H9 (cell line): ENCODE results near the gene CTNNA3. TPM values are rescaled to one million over a fixed set of nuclear protein-coding genes. Genes with fewer than 3 reads are reported as not detected.

Experiments used
- DNase-seq: peaks from one replicate; pipeline ENCODE4 v3.0.0-alpha.2; 2017
- H2AFZ ChIP-seq: one replicate; pipeline ENCODE4 v1.6.1; 2013; ENCODE audit warnings: mild to moderate bottlenecking, low read length, control low read depth, moderate library complexity
- H2AK5ac ChIP-seq: 2 replicates; pipeline ENCODE4 v1.6.1; 2013; ENCODE audit warnings: low read length, control low read depth, mixed read lengths; ENCODE audit not compliant: insufficient read length
- H2BK120ac ChIP-seq: one replicate; pipeline ENCODE4 v1.6.1; 2013; ENCODE audit warnings: low read depth, mild to moderate bottlenecking, low read length, control low read depth, inconsistent platforms; ENCODE audit not compliant: poor library complexity, severe bottlenecking
- H2BK12ac ChIP-seq: 2 replicates; pipeline ENCODE4 v1.6.1; 2013; ENCODE audit warnings: low read length, control low read depth, mixed read lengths, low read depth; ENCODE audit not compliant: insufficient read length
- H2BK15ac ChIP-seq: 2 replicates; pipeline ENCODE4 v1.6.1; 2013; ENCODE audit warnings: low read depth, low read length, control low read depth
- H2BK20ac ChIP-seq: one replicate; pipeline ENCODE4 v1.6.1; 2013; ENCODE audit warnings: low read depth, mild to moderate bottlenecking, low read length, control low read depth, inconsistent platforms; ENCODE audit not compliant: poor library complexity, severe bottlenecking
- H2BK5ac ChIP-seq: 2 replicates; pipeline ENCODE4 v1.6.1; 2013; ENCODE audit warnings: low read length, control low read depth, mixed read lengths; ENCODE audit not compliant: insufficient read length
- H3K14ac ChIP-seq: 2 replicates; pipeline ENCODE4 v1.6.1; 2013; ENCODE audit warnings: low read length, control low read depth; ENCODE audit not compliant: insufficient read depth
- H3K18ac ChIP-seq: 2 replicates; pipeline ENCODE4 v1.6.1; 2013; ENCODE audit warnings: low read depth, mild to moderate bottlenecking, mixed read lengths, low read length, control low read depth; ENCODE audit not compliant: insufficient read length
- H3K23ac ChIP-seq: 2 replicates; pipeline ENCODE4 v1.6.1; 2013; ENCODE audit warnings: low read length, control low read depth, mixed read lengths, low read depth; ENCODE audit not compliant: insufficient read length
- H3K23me2 ChIP-seq: 2 replicates; pipeline ENCODE4 v1.6.1; 2013; ENCODE audit warnings: low read depth, mild to moderate bottlenecking, mixed read lengths, low read length, control low read depth; ENCODE audit not compliant: insufficient read length, poor library complexity, severe bottlenecking
- H3K27ac ChIP-seq: 2 replicates; pipeline ENCODE4 v1.5.1; 2013; ENCODE audit warnings: low read length, control low read depth, mixed read lengths, low read depth; ENCODE audit not compliant: insufficient read length
- H3K27me3 ChIP-seq: 2 replicates; pipeline ENCODE4 v1.6.1; 2013; ENCODE audit warnings: low read length, control low read depth, inconsistent platforms; ENCODE audit not compliant: insufficient read depth
- H3K4ac ChIP-seq: 2 replicates; pipeline ENCODE4 v1.6.1; 2013; ENCODE audit warnings: low read depth, mild to moderate bottlenecking, control low read depth, inconsistent platforms, low read length, moderate library complexity
- H3K4me1 ChIP-seq: 2 replicates; pipeline ENCODE4 v1.6.1; 2013; ENCODE audit warnings: low read length, control low read depth, inconsistent platforms; ENCODE audit not compliant: insufficient read depth
- H3K4me2 ChIP-seq: 2 replicates; pipeline ENCODE4 v1.6.1; 2013; ENCODE audit warnings: low read length, control low read depth, mixed read lengths; ENCODE audit not compliant: insufficient read length, insufficient read depth
- H3K56ac ChIP-seq: 2 replicates; pipeline ENCODE4 v1.6.1; 2013; ENCODE audit warnings: low read depth, mild to moderate bottlenecking, mixed read lengths, low read length, control low read depth; ENCODE audit not compliant: insufficient read length
- H3K79me1 ChIP-seq: 2 replicates; pipeline ENCODE4 v1.6.1; 2013; ENCODE audit warnings: low read depth, mild to moderate bottlenecking, moderate library complexity, low read length, control low read depth, inconsistent platforms; ENCODE audit not compliant: insufficient read depth, poor library complexity, severe bottlenecking
- H3K79me2 ChIP-seq: 2 replicates; pipeline ENCODE4 v1.6.1; 2013; ENCODE audit warnings: low read length, control low read depth, inconsistent platforms; ENCODE audit not compliant: insufficient read depth
- H3K9ac ChIP-seq: 2 replicates; pipeline ENCODE4 v1.6.1; 2013; ENCODE audit warnings: low read length, control low read depth, mixed read lengths; ENCODE audit not compliant: insufficient read length; ENCODE audit errors: extremely low read depth
- H3K9me3 ChIP-seq: one replicate; pipeline ENCODE4 v1.6.1; 2013; ENCODE audit warnings: low read depth, low read length, inconsistent platforms; ENCODE audit not compliant: control insufficient read depth
- H3T11ph ChIP-seq: one replicate; pipeline ENCODE4 v1.6.1; 2013; ENCODE audit warnings: mild to moderate bottlenecking, low read length, control low read depth, inconsistent platforms
- H4K20me1 ChIP-seq: one replicate; pipeline ENCODE4 v1.6.1; 2013; ENCODE audit not compliant: control insufficient read depth, insufficient read length, insufficient read depth
- H4K5ac ChIP-seq: 2 replicates; pipeline ENCODE4 v1.6.1; 2013; ENCODE audit warnings: low read depth, mild to moderate bottlenecking, mixed read lengths, low read length, control low read depth; ENCODE audit not compliant: insufficient read length
- H4K8ac ChIP-seq: replicated peaks from 2 replicates; pipeline ENCODE4 v1.6.1; 2013; ENCODE audit warnings: low read length, control low read depth, mixed read lengths, low read depth; ENCODE audit not compliant: insufficient read length
- H4K91ac ChIP-seq: 2 replicates; pipeline ENCODE4 v1.6.1; 2013; ENCODE audit warnings: low read depth, mild to moderate bottlenecking, moderate library complexity, mixed read lengths, low read length, control low read depth; ENCODE audit not compliant: insufficient read length
- H3K27ac Mint-ChIP-seq, 3 experiments: 2 replicates in 2 of 3; 3 replicates in 1 of 3; pipeline ENCODE4 v1.8.0; 2020 to 2021; ENCODE audit warnings: mixed read lengths in 3 of 3, mild to moderate bottlenecking in 1 of 3, moderate library complexity in 1 of 3
- H3K27me3 Mint-ChIP-seq: 2 replicates; pipeline ENCODE4 v1.8.0; 2021; ENCODE audit warnings: low read depth, mild to moderate bottlenecking, moderate library complexity, mixed read lengths
- H3K36me3 Mint-ChIP-seq, 3 experiments: 2 replicates in 2 of 3; 3 replicates in 1 of 3; pipeline ENCODE4 v1.8.0; 2020 to 2021; ENCODE audit warnings: low read depth in 3 of 3, mixed read lengths in 3 of 3; ENCODE audit not compliant: insufficient read depth in 1 of 3
- H3K4me1 Mint-ChIP-seq, 2 experiments: 2 replicates each; pipeline ENCODE4 v1.8.0; 2020; ENCODE audit warnings: mixed read lengths in 2 of 2
- H3K4me3 Mint-ChIP-seq, 2 experiments: 2 replicates in 1 of 2; 3 replicates in 1 of 2; pipeline ENCODE4 v1.8.0; 2020 to 2021; ENCODE audit warnings: mild to moderate bottlenecking in 2 of 2, mixed read lengths in 2 of 2, moderate library complexity in 1 of 2
- H3K9me3 Mint-ChIP-seq, 2 experiments: 2 replicates in 1 of 2; 3 replicates in 1 of 2; pipeline ENCODE4 v1.8.0; 2020; ENCODE audit warnings: mild to moderate bottlenecking in 2 of 2, mixed read lengths in 2 of 2, moderate library complexity in 1 of 2
- WGBS: extraction: QIAGEN DNeasy Blood & Tissue Kit; methylation state at CpG from one replicate; pipeline ENCODE4 v1.1.7; 2013; ENCODE audit warnings: missing lambda C conversion rate, low lambda C conversion rate, mixed read lengths; ENCODE audit not compliant: insufficient read length; ENCODE audit errors: extremely low coverage; 5-methylcytosine and 5-hydroxymethylcytosine counted together
- total RNA-seq: library from RNA; stranded (reverse); gene quantifications from 2 replicates; pipeline ENCODE4 v1.2.1, GENCODE V29; 2021
- TF ChIP-seq, protein P1 (sequence below): fragments of 200-600 bp; sonication (generic); conservative IDR thresholded peaks from 3 replicates; pipeline ENCODE4 v1.8.0; 2021; ENCODE audit warnings: antibody characterized with exemption, mild to moderate bottlenecking

The CTNNA3 gene
- total RNA-seq, 1 experiment from 2014 or later, result 3.3 TPM

DNA sequence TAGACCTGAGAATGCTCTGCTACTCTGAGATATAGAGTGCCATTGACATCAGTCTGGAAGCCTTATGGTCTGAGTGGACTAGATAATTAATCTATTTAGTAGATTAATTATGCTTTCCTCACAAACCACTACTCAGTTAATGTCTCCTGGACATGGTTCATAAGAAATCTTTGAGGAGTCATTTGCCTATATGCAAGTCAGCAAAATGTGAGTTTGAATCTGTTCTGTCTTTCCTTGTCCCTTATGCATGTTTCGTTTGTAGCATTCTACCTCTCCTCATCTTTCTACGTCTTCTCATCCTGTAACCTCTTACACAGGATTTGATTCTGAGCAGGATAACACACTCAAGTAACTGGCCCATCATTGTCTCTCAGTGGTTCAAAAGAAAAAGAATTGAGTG lies 1505.6 kb downstream of the CTNNA3 start:
- Mint-ChIP-seq H3K27ac (no peak overlapping the region), H3K27me3 (no peaks in the 10 kb centered on the region), H3K36me3 (no peaks in the 10 kb centered on the region), H3K4me1 (no peaks in the 10 kb centered on the region), H3K9me3 (no peaks in the 10 kb centered on the region), H3K4me3 (no peak overlapping the region)
- Histone ChIP-seq H3K23me2 (no peaks in the 10 kb centered on the region), H3K79me2 (no peaks in the 10 kb centered on the region), H2BK20ac (no peak overlapping the region), H3K56ac (no peak overlapping the region), H2BK12ac (no peak overlapping the region), H3K9me3 (no peaks in the 10 kb centered on the region), H3K23ac (no peak overlapping the region), H2BK120ac (no peak overlapping the region), H2AK5ac (no peak overlapping the region), H3K4me2 (no peak overlapping the region), H3K18ac (no peak overlapping the region), H4K8ac (no peak overlapping the region), H3T11ph (no peak overlapping the region), H3K79me1 (no peaks in the 10 kb centered on the region), H3K4ac (no peak overlapping the region), H3K4me1 (no peaks in the 10 kb centered on the region), H4K91ac (no peak overlapping the region), H2BK5ac (no peak overlapping the region), H2BK15ac (no peak overlapping the region), H4K5ac (no peak overlapping the region), H3K27me3 (no peaks in the 10 kb centered on the region), H3K27ac (no peak overlapping the region), H4K20me1 (no peaks in the 10 kb centered on the region), H3K9ac (no peak overlapping the region), H3K14ac (no peak overlapping the region), H2AFZ (no peak overlapping the region)
- TF ChIP-seq, protein P1, sequence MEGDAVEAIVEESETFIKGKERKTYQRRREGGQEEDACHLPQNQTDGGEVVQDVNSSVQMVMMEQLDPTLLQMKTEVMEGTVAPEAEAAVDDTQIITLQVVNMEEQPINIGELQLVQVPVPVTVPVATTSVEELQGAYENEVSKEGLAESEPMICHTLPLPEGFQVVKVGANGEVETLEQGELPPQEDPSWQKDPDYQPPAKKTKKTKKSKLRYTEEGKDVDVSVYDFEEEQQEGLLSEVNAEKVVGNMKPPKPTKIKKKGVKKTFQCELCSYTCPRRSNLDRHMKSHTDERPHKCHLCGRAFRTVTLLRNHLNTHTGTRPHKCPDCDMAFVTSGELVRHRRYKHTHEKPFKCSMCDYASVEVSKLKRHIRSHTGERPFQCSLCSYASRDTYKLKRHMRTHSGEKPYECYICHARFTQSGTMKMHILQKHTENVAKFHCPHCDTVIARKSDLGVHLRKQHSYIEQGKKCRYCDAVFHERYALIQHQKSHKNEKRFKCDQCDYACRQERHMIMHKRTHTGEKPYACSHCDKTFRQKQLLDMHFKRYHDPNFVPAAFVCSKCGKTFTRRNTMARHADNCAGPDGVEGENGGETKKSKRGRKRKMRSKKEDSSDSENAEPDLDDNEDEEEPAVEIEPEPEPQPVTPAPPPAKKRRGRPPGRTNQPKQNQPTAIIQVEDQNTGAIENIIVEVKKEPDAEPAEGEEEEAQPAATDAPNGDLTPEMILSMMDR, result no peak
- no CpG with 5 or more reads among the region's 2 CpGs for WGBS
- DNase-seq, result no peak
